Stimulated activated CD4-positive, alpha-beta T cell treated with anti-CD3 and anti-CD28 coated beads, Interleukin-15, amount 100 ng/mL, for 48 hours (primary cell): Measurements from ENCODE around the gene COA5.

ENCODE experiments used
- DNase-seq, 2 donors: peaks; one replicate each; pipeline ENCODE4 v3.0.0-alpha.2; 2020; ENCODE audit warnings: low read depth in 2 of 2

The COA5 gene

DNA sequence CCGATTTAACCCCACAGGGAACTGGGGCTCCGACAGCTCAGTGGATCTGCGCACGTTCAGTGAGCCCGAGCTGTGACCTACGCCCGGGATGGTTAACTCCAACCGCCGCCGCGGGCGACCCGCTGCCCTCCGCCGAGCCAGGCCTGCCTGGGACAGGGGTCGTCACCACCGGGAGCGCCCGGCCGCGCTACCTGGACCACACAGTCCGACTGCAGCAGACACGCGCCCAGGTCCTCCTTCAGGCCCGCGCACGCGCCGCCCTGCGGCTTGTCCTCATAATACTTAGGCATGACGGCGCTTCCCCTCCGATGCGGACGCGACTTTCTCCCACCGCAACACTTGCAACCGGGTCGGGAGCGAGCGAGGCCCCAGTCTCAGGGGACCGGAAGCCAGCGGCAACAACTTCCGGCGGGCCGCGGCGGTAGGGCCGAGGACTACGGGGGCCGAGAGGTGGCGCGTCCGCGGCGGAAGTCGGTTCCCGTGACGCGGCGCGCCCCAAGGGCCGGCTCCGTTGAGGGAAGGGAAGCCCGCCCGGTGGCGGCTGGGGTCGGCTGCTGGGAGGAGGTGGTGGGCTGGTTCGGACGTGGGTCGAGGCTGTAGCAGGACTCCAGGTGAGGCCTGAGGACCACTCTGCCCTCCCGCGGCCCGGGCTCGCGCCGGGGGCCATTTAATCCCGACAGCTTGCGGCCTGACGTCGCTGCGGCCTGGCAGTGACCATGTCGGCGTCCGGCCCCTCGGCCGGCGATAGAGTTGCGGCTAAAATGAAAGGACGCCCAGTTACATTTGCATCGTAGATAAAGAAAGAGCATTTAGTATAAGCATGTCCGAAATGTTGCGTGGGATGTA is at the start of gene COA5, which contains the start of gene UNC50:
Gene COA5 (minus strand): TSS at position 397 of the 846 bp plus-strand sequence. CDS start 107 bp downstream, at position 290.
Gene UNC50 (plus strand): TSS at position 474 of the 846 bp plus-strand sequence. CDS start 1,171 bp downstream, outside the sequence.
- DNase-seq, result peak; percentile 88

GRCh38 chr2:98656800-98657199 is 48.5 kb upstream of the COA5 start:
- DNase-seq, result no peak

GRCh38 chr2:98654699-98655495 is 46.6 kb upstream of the COA5 start:
- no peak for DNase-seq

GRCh38 chr2:98650998-98651397 is 42.7 kb upstream of the COA5 start:
- no peak for DNase-seq

- DNase-seq, result no peak
Measured at GRCh38 chr2:98649992-98650375, 41.7 kb upstream of the COA5 start.

GRCh38 chr2:98649135-98649991 is 41.1 kb upstream of the COA5 start:
- DNase-seq, result peak; percentile 61 to 77

GRCh38 chr2:98648451-98648850 is 40.1 kb upstream of the COA5 start:
- DNase-seq, result no peak

GRCh38 chr2:98647636-98648035 is 39.3 kb upstream of the COA5 start:
- no peak for DNase-seq

GRCh38 chr2:98643496-98644100 is 35.3 kb upstream of the COA5 start:
- DNase-seq, result no peak

DNA sequence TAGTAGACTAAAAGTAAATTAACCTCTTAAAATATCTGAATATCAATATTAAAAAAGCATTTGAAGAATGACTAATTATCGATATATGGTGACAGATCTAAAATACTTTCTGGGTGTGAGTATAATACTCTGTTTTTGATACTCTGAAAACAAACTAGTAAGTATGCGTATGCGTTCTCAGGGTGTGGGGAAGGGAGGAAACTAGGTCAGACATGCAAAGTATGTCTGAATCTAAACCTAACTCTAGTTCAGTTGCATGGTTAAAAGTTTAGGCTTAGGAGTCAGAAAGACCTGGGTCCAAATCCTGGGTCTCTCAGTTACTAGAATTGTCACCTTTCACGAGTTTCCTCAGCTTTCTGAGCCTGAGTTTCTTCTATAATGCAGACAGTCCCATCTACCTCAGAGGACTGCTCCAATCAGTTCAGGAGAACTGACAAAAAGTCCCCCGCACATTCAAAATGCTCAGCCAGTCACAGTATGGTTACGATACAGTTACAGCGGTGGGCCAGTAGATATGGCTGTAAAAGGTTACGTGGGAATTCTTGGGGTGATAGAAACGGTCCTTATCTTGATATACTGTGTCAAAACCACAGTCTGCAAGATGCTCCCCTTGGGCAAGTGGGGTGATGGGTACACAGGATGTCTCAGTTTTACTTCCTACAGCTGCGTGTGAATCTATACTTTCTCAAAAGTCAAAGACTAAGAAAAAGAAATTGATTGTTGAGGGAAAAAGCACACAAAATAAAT is 29.3 kb upstream of the COA5 start:
- DNase-seq, result peak in 1 of 2 donors; percentile 36

- peak in 1 of 2 donors; percentile 53 for DNase-seq
Measured at GRCh38 chr2:98634406-98635092, 26.2 kb upstream of the COA5 start.

DNA sequence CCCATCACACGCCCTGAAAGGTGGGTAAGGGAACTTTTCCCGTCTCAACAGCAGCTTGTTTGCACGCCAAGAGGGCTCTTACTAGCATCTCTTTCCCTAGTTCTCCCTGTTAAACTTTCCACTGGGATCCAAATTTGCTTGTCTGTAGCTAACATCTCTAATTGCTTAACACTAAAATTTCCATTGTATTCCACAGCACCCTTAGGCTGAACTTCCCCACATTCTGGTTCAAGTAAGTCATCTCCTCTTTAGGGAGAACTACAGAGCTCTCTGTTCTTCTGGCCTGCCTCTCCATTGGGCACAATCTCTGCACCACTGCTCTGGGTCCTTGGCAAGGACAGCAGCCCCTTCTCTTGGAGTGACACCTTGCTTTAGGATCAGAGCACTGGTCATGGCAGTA is 24.0 kb upstream of the COA5 start:
- DNase-seq, result no peak

- DNase-seq, result no peak
Measured at GRCh38 chr2:98623657-98624056, 15.3 kb upstream of the COA5 start.

GRCh38 chr2:98617149-98617548 is 8.8 kb upstream of the COA5 start:
- DNase-seq, result no peak

DNA sequence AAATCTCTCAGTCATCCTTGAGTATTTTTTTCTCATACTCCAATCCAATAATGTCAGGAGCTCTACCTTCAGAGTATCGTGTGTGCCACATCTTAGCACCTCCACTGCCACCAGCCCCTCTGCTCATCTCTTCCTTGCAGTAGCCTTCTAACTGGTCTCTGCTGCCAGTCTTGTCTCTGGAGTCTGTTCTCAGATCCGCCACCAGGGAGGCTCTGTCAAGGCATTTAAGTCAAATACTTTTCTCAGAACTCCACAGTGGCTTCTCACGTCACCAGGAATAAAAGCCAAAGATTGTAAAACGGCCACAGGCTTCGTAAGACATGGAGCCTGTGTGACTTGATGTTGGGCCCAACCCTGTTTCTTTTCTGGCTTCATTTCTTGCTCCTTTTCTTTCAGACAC is 7.2 kb upstream of the COA5 start:
- no peak for DNase-seq

- DNase-seq, result no peak
Measured at GRCh38 chr2:98614024-98614739, 5.9 kb upstream of the COA5 start.

- DNase-seq, result no peak
Measured at GRCh38 chr2:98608962-98609604, 771 bp upstream of the COA5 start.

- no peak for DNase-seq
Measured at GRCh38 chr2:98607741-98608115, 584 bp downstream of the COA5 start.

- DNase-seq, result no peak
Measured at GRCh38 chr2:98607104-98607503, 1.2 kb downstream of the COA5 start.
